HepG2 (cell line): Measurements from ENCODE around the gene MYL6. TPM values are rescaled to one million over a fixed set of nuclear protein-coding genes. Genes with fewer than 3 reads are reported as not detected.
A peak's percentile ranks its signal among the peaks of the same experiment; 100 is the strongest.

Source experiments
- DMAP1 ChIP-seq: IDR thresholded peaks from 2 replicates; pipeline ENCODE4 v1.6.1; 2016
- HNRNPL ChIP-seq: fragments of 200-400 bp; formaldehyde crosslinking; IDR thresholded peaks from 2 replicates; pipeline ENCODE4 v1.6.1; 2017; ENCODE audit warnings: mild to moderate bottlenecking, low read depth, low read length
- NAIF1 ChIP-seq: sonication (generic); formaldehyde crosslinking; IDR thresholded peaks from 2 replicates; pipeline ENCODE4 v1.5.0; 2020; ENCODE audit warnings: mild to moderate bottlenecking, missing genetic modification reagents, borderline replicate concordance
- NFYB ChIP-seq: sonication (generic); formaldehyde crosslinking; IDR thresholded peaks from 2 replicates; pipeline ENCODE4 v1.4.0; 2020; ENCODE audit warnings: missing genetic modification reagents
- PCBP1 ChIP-seq: fragments of 200-400 bp; formaldehyde crosslinking; IDR thresholded peaks from 2 replicates; pipeline ENCODE4 v1.6.1; 2017; ENCODE audit warnings: mild to moderate bottlenecking, low read depth, low read length, borderline replicate concordance
- PRPF4 ChIP-seq: fragments of 200-400 bp; formaldehyde crosslinking; IDR thresholded peaks from 2 replicates; pipeline ENCODE4 v1.6.1; 2016; ENCODE audit warnings: low read length, low read depth; ENCODE audit not compliant: poor library complexity, severe bottlenecking
- RFX5 ChIP-seq: IDR thresholded peaks from 2 replicates; pipeline ENCODE4 v1.6.1; 2011; ENCODE audit warnings: low read depth, low read length, improper control_type of control experiment
- SIX4 ChIP-seq: sonication (generic); formaldehyde crosslinking; IDR thresholded peaks from 2 replicates; pipeline ENCODE4 v1.4.0; 2020; ENCODE audit warnings: missing genetic modification reagents
- ZFP36 ChIP-seq: fragments of 150-350 bp; IDR thresholded peaks from 2 replicates; pipeline ENCODE4 v1.6.1; 2018; ENCODE audit warnings: borderline replicate concordance, low read length, low read depth; ENCODE audit not compliant: partially characterized antibody
- ZMYM3 ChIP-seq: sonication (generic); formaldehyde crosslinking; IDR thresholded peaks from 2 replicates; pipeline ENCODE4 v1.5.1; 2020; ENCODE audit warnings: mild to moderate bottlenecking, missing genetic modification reagents
- ZNF556 ChIP-seq: sonication (generic); formaldehyde crosslinking; IDR thresholded peaks from 2 replicates; pipeline ENCODE4 v1.4.0; 2020; ENCODE audit warnings: mild to moderate bottlenecking, missing genetic modification reagents, borderline replicate concordance
- polyA plus RNA-seq, 8 experiments: library from polyadenylated mRNA; depleted of rRNA in 3 of 8; stranded (reverse) in 7 of 8; unstranded in 1 of 8; fragments of >200 nt; fragmentation: Illumina TruSeq in 4 of 8; extraction: Trizol in 4 of 8; gene quantifications; 2 replicates each; pipeline versions ENCODE4 v1.2.1 to v1.2.3, GENCODE V29; 2011 to 2016; ENCODE audit warnings: low read depth in 4 of 8, missing spikeins in 1 of 8, mixed read lengths in 1 of 8; ENCODE audit not compliant: insufficient read depth in 1 of 8
- total RNA-seq, 5 experiments: library from RNA; depleted of rRNA; stranded (reverse); fragments of >200 nt; fragmentation: Illumina TruSeq; extraction: Trizol; gene quantifications; 2 replicates each; pipeline ENCODE4 v1.2.3, GENCODE V29; 2016; ENCODE audit warnings: low read depth in 1 of 5
- TF ChIP-seq, protein P1 (sequence below): sonication (generic); formaldehyde crosslinking; IDR thresholded peaks from one replicate; pipeline ENCODE4 v1.5.1; 2020; ENCODE audit warnings: mild to moderate bottlenecking, missing genetic modification reagents; ENCODE audit errors: not compliant biosample characterization
- TF ChIP-seq, protein P2 (sequence below): sonication (generic); formaldehyde crosslinking; IDR thresholded peaks from 2 replicates; pipeline ENCODE4 v1.8.1; 2023; ENCODE audit warnings: mild to moderate bottlenecking, moderate library complexity, missing genetic modification reagents
- TF ChIP-seq, protein P3 (sequence below): sonication (generic); formaldehyde crosslinking; IDR thresholded peaks from 2 replicates; pipeline ENCODE4 v1.8.1; 2023; ENCODE audit warnings: missing genetic modification reagents, mild to moderate bottlenecking, borderline replicate concordance
- TF ChIP-seq, protein P4 (sequence below): IDR thresholded peaks from 2 replicates; pipeline ENCODE4 v1.6.1; 2016; ENCODE audit warnings: missing compliant biosample characterization, missing genetic modification reagents, borderline replicate concordance

MYL6 gene
- total and polyA plus RNA-seq, 2 of the 13 experiments (the other 11 are each of a cell fraction or from before 2014, with no cell fraction given), result 1,127 to 1,192 TPM

DNA sequence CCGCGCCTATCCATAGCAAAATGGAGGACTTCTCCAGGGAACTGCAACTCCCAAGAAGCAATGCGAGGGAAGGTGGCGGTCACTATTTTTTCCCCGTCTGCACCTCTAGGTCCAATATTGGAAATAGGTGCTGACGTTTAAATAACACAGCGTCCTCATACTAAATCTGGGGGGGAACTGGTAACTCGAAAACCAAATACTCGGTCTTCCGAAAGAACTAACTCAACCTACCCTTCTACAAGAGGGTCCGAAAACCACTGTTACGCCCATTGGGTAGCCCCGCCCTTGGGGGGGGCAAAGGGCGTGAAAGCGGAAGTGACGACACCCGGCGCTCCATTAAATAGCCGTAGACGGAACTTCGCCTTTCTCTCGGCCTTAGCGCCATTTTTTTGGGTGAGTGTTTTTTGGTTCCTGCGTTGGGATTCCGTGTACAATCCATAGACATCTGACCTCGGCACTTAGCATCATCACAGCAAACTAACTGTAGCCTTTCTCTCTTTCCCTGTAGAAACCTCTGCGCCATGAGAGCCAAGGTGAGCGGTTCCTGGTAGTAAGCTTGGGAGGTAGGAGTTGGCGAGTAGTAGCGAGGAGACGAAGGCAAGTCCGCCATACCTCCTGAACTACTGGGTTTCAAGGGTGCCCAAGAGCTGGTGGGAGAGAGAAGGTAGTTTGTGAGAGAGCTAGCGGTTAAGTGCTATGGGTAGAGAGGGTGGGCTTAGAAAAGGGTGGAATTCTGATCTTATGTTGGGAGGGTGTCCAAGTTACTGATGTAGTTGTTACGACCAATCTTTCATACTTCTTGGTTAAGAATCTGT, 41.7 kb upstream of the MYL6 start, which contains the start of gene RPL41 (continued):
- TF ChIP-seq, protein P1, sequence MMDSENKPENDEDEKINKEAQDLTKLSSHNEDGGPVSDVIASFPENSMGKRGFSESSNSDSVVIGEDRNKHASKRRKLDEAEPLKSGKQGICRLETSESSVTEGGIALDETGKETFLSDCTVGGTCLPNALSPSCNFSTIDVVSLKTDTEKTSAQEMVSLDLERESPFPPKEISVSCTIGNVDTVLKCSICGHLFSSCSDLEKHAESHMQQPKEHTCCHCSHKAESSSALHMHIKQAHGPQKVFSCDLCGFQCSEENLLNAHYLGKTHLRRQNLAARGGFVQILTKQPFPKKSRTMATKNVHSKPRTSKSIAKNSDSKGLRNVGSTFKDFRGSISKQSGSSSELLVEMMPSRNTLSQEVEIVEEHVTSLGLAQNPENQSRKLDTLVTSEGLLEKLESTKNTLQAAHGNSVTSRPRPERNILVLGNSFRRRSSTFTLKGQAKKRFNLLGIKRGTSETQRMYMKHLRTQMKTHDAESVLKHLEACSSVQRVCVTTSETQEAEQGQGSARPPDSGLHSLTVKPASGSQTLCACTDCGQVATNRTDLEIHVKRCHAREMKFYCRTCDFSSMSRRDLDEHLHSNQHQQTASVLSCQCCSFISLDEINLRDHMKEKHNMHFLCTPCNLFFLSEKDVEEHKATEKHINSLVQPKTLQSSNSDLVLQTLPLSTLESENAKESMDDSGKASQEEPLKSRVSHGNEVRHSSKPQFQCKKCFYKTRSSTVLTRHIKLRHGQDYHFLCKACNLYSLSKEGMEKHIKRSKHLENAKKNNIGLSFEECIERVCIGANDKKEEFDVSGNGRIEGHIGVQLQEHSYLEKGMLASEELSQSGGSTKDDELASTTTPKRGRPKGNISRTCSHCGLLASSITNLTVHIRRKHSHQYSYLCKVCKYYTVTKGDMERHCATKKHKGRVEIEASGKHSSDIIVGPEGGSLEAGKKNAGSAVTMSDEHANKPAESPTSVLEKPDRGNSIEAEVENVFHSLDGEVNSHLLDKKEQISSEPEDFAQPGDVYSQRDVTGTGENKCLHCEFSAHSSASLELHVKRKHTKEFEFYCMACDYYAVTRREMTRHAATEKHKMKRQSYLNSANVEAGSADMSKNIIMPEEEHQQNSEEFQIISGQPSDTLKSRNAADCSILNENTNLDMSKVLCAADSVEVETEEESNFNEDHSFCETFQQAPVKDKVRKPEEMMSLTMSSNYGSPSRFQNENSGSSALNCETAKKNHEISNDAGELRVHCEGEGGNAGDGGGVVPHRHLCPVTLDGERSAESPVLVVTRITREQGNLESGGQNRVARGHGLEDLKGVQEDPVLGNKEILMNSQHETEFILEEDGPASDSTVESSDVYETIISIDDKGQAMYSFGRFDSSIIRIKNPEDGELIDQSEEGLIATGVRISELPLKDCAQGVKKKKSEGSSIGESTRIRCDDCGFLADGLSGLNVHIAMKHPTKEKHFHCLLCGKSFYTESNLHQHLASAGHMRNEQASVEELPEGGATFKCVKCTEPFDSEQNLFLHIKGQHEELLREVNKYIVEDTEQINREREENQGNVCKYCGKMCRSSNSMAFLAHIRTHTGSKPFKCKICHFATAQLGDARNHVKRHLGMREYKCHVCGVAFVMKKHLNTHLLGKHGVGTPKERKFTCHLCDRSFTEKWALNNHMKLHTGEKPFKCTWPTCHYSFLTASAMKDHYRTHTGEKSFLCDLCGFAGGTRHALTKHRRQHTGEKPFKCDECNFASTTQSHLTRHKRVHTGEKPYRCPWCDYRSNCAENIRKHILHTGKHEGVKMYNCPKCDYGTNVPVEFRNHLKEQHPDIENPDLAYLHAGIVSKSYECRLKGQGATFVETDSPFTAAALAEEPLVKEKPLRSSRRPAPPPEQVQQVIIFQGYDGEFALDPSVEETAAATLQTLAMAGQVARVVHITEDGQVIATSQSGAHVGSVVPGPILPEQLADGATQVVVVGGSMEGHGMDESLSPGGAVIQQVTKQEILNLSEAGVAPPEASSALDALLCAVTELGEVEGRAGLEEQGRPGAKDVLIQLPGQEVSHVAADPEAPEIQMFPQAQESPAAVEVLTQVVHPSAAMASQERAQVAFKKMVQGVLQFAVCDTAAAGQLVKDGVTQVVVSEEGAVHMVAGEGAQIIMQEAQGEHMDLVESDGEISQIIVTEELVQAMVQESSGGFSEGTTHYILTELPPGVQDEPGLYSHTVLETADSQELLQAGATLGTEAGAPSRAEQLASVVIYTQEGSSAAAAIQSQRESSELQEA (CRISPR knock-in tag), result no peak
- TF ChIP-seq DMAP1, result peak; percentile 95
- TF ChIP-seq SIX4, result 0 out of 2 replicates have a peak, but pooled peaks have one; percentile 14
- TF ChIP-seq RFX5, result 0 out of 2 replicates have a peak, but pooled peaks have one; percentile 35
- TF ChIP-seq ZFP36, result no peak
- TF ChIP-seq, protein P2, sequence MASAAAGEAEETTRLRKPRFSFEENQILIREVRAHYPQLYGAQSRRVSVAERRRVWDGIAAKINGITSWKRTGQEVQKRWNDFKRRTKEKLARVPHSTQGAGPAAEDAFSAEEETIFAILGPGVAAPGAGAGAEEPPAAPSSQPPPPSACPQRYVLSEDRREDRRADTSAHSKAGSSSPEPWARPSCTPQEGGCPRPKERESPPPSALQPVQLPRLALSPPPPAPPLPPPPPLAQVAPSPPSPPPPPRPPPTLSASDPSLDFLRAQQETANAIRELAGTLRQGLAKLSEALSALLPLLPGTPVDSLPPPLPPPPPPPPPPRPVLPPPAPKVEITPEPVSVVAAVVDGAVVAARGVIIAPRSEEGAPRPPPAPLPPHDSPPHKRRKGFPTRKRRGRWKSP (CRISPR knock-in tag), result peak; percentile 86
- 0 out of 2 replicates have a peak, but pooled peaks have one; percentile 67 for TF ChIP-seq NAIF1
- peak; percentile 17; the same call in 1 of the 2 replicates for TF ChIP-seq NFYB
- TF ChIP-seq PRPF4, result peak; percentile 12
- TF ChIP-seq, protein P3, sequence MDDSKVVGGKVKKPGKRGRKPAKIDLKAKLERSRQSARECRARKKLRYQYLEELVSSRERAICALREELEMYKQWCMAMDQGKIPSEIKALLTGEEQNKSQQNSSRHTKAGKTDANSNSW (CRISPR knock-in tag), result no peak
- TF ChIP-seq, protein P4, sequence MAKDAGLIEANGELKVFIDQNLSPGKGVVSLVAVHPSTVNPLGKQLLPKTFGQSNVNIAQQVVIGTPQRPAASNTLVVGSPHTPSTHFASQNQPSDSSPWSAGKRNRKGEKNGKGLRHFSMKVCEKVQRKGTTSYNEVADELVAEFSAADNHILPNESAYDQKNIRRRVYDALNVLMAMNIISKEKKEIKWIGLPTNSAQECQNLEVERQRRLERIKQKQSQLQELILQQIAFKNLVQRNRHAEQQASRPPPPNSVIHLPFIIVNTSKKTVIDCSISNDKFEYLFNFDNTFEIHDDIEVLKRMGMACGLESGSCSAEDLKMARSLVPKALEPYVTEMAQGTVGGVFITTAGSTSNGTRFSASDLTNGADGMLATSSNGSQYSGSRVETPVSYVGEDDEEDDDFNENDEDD (CRISPR knock-in tag), result peak; percentile 67; the same call in 1 of the 2 replicates
- no peak for TF ChIP-seq PCBP1
- TF ChIP-seq ZNF556, result peak; percentile 73
- 0 out of 2 replicates have a peak, but pooled peaks have one; percentile 14 for TF ChIP-seq ZMYM3
- TF ChIP-seq HNRNPL, result no peak
